SHP77 treated with DMSO at 0.1 percent for 48 hours (cell line): ENCODE data around the gene GLIS1.

Source experiments
- DNase-seq: peaks from one replicate; lab custom pipeline; 2025; lab: John Stamatoyannopoulos, UW

The GLIS1 gene

GRCh38 chr1:53548031-53548491, 190.9 kb downstream of the GLIS1 start:
- no peak for DNase-seq

- DNase-seq, result no peak
Measured at GRCh38 chr1:53547231-53547790, 191.7 kb downstream of the GLIS1 start.

GRCh38 chr1:53546409-53547155, 192.4 kb downstream of the GLIS1 start:
- no peak for DNase-seq

- DNase-seq, result no peak
Measured at GRCh38 chr1:53545663-53546408, 193.1 kb downstream of the GLIS1 start.

- DNase-seq, result no peak
Measured at GRCh38 chr1:53544728-53545515, 194.0 kb downstream of the GLIS1 start.

- DNase-seq, result no peak
Measured at GRCh38 chr1:53543778-53544695, 194.9 kb downstream of the GLIS1 start.

- DNase-seq, result no peak
Measured at GRCh38 chr1:53543130-53543777, 195.7 kb downstream of the GLIS1 start.

- DNase-seq, result no peak
Measured at GRCh38 chr1:53542551-53542950, 196.4 kb downstream of the GLIS1 start.

GRCh38 chr1:53541761-53542550, 197.0 kb downstream of the GLIS1 start:
- DNase-seq, result no peak

- DNase-seq, result no peak
Measured at GRCh38 chr1:53541263-53541625, 197.7 kb downstream of the GLIS1 start.

GRCh38 chr1:53540604-53541262, 198.2 kb downstream of the GLIS1 start:
- DNase-seq, result no peak

- no peak for DNase-seq
Measured at GRCh38 chr1:53539711-53540603, 199.0 kb downstream of the GLIS1 start.

- no peak for DNase-seq
Measured at GRCh38 chr1:53539226-53539625, 199.7 kb downstream of the GLIS1 start.

- DNase-seq, result no peak
Measured at GRCh38 chr1:53536606-53537005, 202.4 kb downstream of the GLIS1 start.

- DNase-seq, result no peak
Measured at GRCh38 chr1:53535846-53536245, 203.1 kb downstream of the GLIS1 start.

- DNase-seq, result no peak
Measured at GRCh38 chr1:53535226-53535625, 203.7 kb downstream of the GLIS1 start.

- no peak for DNase-seq
Measured at GRCh38 chr1:53532912-53533311, 206.1 kb downstream of the GLIS1 start.

GRCh38 chr1:53532377-53532776, 206.6 kb downstream of the GLIS1 start:
- DNase-seq, result no peak
